ENCODE data around the gene ZBTB40.
A peak's percentile ranks its signal among the peaks of the same experiment; 100 is the strongest.

Gene ZBTB40

GRCh38 chr1:22434717-22435116 lies 16.9 kb upstream of the ZBTB40 start:
- DNase-seq (ENCODE audit: low spot score) = no peak

- DNase-seq (ENCODE audit: low spot score) = no peak
These were observed 14.7 kb upstream of the ZBTB40 start for GRCh38 chr1:22436948-22437347.

GRCh38 chr1:22437573-22437972 lies 14.1 kb upstream of the ZBTB40 start:
- no peak for DNase-seq (ENCODE audit: low spot score)

- DNase-seq (ENCODE audit: low spot score) = no peak
These were observed 11.1 kb upstream of the ZBTB40 start for GRCh38 chr1:22440582-22440981.

- no peak for DNase-seq (ENCODE audit: low spot score)
These were observed 9.3 kb upstream of the ZBTB40 start for GRCh38 chr1:22442212-22442894.

GRCh38 chr1:22443332-22443731 lies 8.3 kb upstream of the ZBTB40 start:
- no peak for DNase-seq (ENCODE audit: low spot score)

- no peak for DNase-seq (ENCODE audit: low spot score)
These were observed 6.8 kb upstream of the ZBTB40 start for GRCh38 chr1:22444856-22445255.

GRCh38 chr1:22447621-22448111 lies 4.0 kb upstream of the ZBTB40 start:
- DNase-seq (ENCODE audit: low spot score) = peak; percentile 48

- DNase-seq (ENCODE audit: low spot score) = no peak
These were observed 2.0 kb upstream of the ZBTB40 start for GRCh38 chr1:22449636-22450035.

GRCh38 chr1:22450351-22451021 lies 1.2 kb upstream of the ZBTB40 start:
- no peak for DNase-seq (ENCODE audit: low spot score)

- DNase-seq (ENCODE audit: low spot score) = peak; percentile 53
These were observed 868 bp downstream of the ZBTB40 start for GRCh38 chr1:22452481-22452957.

GRCh38 chr1:22453181-22453580 lies 1.5 kb downstream of the ZBTB40 start:
- no peak for DNase-seq (ENCODE audit: low spot score)

- no peak for DNase-seq (ENCODE audit: low spot score)
These were observed 2.9 kb downstream of the ZBTB40 start for GRCh38 chr1:22454476-22455056.

- DNase-seq (ENCODE audit: low spot score) = no peak
These were observed 5.7 kb downstream of the ZBTB40 start for GRCh38 chr1:22457345-22457744.

- DNase-seq (ENCODE audit: low spot score) = no peak
These were observed 6.2 kb downstream of the ZBTB40 start for GRCh38 chr1:22457836-22458235.

GRCh38 chr1:22461100-22461499 lies 9.4 kb downstream of the ZBTB40 start:
- DNase-seq (ENCODE audit: low spot score) = no peak

- DNase-seq (ENCODE audit: low spot score) = no peak
These were observed 10.3 kb downstream of the ZBTB40 start for GRCh38 chr1:22461678-22462527.

- peak; percentile 2 for DNase-seq (ENCODE audit: low spot score)
These were observed 11.3 kb downstream of the ZBTB40 start for GRCh38 chr1:22462928-22463327.

GRCh38 chr1:22465015-22465565 lies 13.4 kb downstream of the ZBTB40 start:
- DNase-seq (ENCODE audit: low spot score) = no peak

- DNase-seq (ENCODE audit: low spot score) = no peak
These were observed 14.0 kb downstream of the ZBTB40 start for GRCh38 chr1:22465671-22466070.

GRCh38 chr1:22470227-22470626 lies 18.6 kb downstream of the ZBTB40 start:
- DNase-seq (ENCODE audit: low spot score) = no peak

GRCh38 chr1:22471078-22471477 lies 19.4 kb downstream of the ZBTB40 start:
- DNase-seq (ENCODE audit: low spot score) = no peak

Data from RKO (cell line).